ACC112 (cell line): ENCODE results near the gene CREBZF.

ENCODE experiments used
- H2AFZ ChIP-seq: fragments of 200-600 bp; sonication (generic); one replicate; pipeline ENCODE4 v1.6.0; 2017; ENCODE audit warnings: antibody characterized with exemption, low read length; ENCODE audit not compliant: unreplicated experiment
- H3K27ac ChIP-seq: fragments of 200-600 bp; sonication (generic); 2 replicates; pipeline ENCODE4 v1.5.1; 2014; ENCODE audit warnings: low read depth, mild to moderate bottlenecking, antibody characterized with exemption, low read length, moderate library complexity
- H3K27me3 ChIP-seq: fragments of 200-600 bp; sonication (generic); 2 replicates; pipeline ENCODE4 v1.6.1; 2014; ENCODE audit warnings: mild to moderate bottlenecking, antibody characterized with exemption, low read length, moderate library complexity, mixed read lengths; ENCODE audit not compliant: insufficient read depth
- H3K36me3 ChIP-seq: fragments of 200-600 bp; sonication (generic); 2 replicates; pipeline ENCODE4 v1.6.1; 2016; ENCODE audit warnings: mild to moderate bottlenecking, antibody characterized with exemption, low read length, moderate library complexity, mixed read lengths; ENCODE audit not compliant: insufficient read depth
- H3K4me1 ChIP-seq: fragments of 200-600 bp; sonication (generic); one replicate; pipeline ENCODE4 v1.6.1; 2016; ENCODE audit warnings: low read length, mixed read lengths; ENCODE audit not compliant: insufficient read depth, unreplicated experiment, control insufficient read depth
- H3K4me3 ChIP-seq: fragments of 200-600 bp; sonication (generic); 2 replicates; pipeline ENCODE4 v1.5.1; 2014; ENCODE audit warnings: mild to moderate bottlenecking, low read depth, low read length
- H3K79me2 ChIP-seq: fragments of 200-600 bp; sonication (generic); one replicate; pipeline ENCODE4 v1.6.0; 2016; ENCODE audit warnings: low read length; ENCODE audit not compliant: control insufficient read depth, unreplicated experiment, insufficient read depth

CREBZF gene

DNA sequence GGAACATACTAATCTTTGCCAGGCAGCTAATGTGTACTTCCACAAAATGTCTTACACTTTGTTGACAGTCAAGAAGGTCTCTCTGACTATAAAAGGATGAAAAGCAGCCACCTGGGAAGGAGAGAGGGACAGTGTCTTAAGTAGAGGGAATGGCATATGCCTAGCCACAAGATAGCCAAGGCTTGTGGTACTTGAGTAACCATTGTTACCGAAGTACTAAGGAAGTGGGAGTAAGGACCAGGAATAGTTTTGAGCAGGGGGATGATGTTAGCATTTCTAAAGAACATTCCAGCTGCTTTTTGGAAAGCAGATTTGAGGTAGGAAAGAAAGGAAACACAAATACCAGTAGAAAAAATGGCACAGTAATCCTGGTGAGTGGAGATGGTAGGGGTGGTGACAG lies 13.8 kb downstream of the CREBZF start:
- Histone ChIP-seq H3K79me2 (peaks cover 50% of the 10 kb centered on the region), H3K27ac (no peak overlapping the region), H3K4me1 (peaks cover 27% of the 10 kb centered on the region), H3K36me3 (peaks cover 13% of the 10 kb centered on the region), H2AFZ (no peak overlapping the region), H3K27me3 (no peaks in the 10 kb centered on the region), H3K4me3 (no peak overlapping the region)

DNA sequence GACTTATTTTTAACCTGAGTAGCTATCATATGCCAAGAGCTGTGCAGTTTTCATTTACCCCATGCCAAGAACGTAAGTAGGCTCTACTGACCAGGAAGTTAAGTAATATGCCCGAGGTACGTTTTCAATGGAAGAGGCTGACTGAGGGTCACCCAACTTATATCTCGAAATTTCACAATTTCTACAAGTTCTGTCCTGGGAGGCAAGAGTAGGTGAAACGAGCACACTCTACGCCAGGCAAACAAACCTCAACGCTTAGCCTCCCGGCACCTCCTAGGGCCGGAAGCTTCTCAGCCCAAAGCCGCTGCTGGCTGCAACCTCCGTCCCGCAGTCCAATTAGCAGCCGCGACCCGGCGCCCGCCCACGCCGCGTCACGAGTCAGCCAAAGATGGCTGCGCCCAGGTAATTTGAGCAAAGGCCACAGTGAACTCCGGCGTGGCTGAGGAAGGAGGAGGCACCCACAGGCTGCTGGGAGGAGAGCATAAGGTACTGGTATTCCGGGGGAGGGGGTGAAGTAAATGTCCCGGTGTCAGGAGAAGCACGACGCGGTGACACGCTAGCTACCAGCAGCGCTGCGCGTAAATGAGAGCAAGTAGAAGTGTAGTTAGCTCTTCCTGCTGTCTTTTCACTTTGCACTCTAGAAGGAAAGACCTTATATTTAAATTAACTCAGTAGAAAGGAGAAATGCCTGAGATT lies 17.2 kb downstream of the CREBZF start, which contains the start of gene TMEM126A:
TMEM126A (plus strand) TSS at position 364 of the 696 bp plus-strand sequence. CDS start 2,289 bp downstream, outside the sequence.
- Histone ChIP-seq H2AFZ (peak within 1 kb of the TSS; percentile 94), H3K27ac (peak within 1 kb of the TSS; percentile 40), H3K27me3 (0 out of 2 replicates have a peak, but pooled peaks cover under 1% of the 10 kb centered on the region), H3K4me1 (peaks cover 23% of the 10 kb centered on the region), H3K36me3 (peaks cover 4% of the 10 kb centered on the region), H3K4me3 (peak within 1 kb of the TSS; percentile 83), H3K79me2 (peaks cover 33% of the 10 kb centered on the region)

DNA sequence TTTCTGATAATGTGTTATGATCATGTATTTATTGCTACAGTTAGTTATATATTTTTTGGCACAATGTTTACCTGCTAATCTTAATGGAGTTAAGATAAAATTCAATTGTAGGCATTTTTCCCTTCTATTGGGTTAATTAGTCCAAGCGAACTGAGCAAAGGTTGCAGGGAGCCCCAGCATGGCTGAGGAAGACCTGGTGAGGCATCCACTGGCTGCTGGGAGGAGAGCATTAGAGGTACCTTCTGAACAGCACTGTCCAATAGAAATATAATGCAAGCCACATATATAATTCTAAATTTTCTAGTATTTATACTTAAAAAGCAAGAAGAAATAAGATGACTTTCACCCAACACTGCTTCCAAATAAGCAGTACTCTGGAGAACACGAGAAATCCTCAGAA lies 17.9 kb downstream of the CREBZF start:
- Histone ChIP-seq H3K27me3 (peaks cover 4% of the 10 kb centered on the region; the same call in 1 of the 2 replicates), H3K79me2 (peaks cover 32% of the 10 kb centered on the region), H3K27ac (peak overlapping the region; percentile 40), H2AFZ (peak overlapping the region; percentile 94), H3K36me3 (peaks cover 4% of the 10 kb centered on the region), H3K4me1 (peaks cover 23% of the 10 kb centered on the region), H3K4me3 (peak overlapping the region; percentile 83)

DNA sequence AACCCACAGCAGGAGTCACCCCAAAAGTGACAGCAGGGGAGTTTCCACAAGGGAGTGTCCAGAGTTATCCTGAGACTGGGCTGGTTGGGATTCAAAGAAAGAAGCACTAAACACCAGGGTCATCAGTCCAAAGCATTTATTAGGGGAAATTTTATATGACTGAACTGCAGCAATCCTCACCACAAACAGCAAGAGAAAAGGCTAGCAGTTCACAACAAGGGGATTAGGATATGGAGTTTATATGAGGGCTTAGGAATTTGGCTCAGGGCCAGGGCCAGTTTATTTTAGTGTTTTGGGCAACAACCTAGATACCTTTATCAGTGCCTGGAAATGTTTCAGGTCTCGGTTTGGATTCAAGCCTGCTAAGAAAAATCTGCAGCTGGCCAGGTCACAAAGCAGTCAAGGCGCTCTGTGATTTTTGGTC lies 21.7 kb downstream of the CREBZF start:
- Histone ChIP-seq H3K27me3 (peaks cover 4% of the 10 kb centered on the region; the same call in 1 of the 2 replicates), H3K4me1 (peaks cover 3% of the 10 kb centered on the region), H3K79me2 (peaks cover 7% of the 10 kb centered on the region), H3K4me3 (no peak overlapping the region), H3K27ac (no peak overlapping the region), H3K36me3 (no peaks in the 10 kb centered on the region), H2AFZ (no peak overlapping the region)

DNA sequence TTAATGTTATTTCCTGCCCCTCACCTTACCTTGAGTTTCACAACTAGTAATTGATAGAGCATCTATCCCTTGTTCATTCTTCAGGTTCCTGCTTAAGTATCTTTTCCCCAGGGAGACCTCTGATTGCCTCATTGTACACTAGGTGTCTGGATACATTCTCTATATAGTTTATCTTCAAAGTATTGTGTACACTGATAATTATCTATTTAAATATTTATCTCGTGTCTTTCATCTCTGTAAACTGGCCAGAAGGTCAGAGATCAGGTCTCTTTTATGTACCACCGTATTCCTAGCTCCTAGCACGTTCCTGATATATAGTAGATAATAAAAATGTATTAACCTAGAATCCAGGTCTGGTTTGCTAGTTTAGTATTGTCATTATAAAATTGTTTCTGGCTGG lies 30.2 kb downstream of the CREBZF start:
- Histone ChIP-seq H3K4me3 (no peak overlapping the region), H2AFZ (no peak overlapping the region), H3K79me2 (peaks cover 25% of the 10 kb centered on the region), H3K27ac (no peak overlapping the region), H3K27me3 (no peaks in the 10 kb centered on the region), H3K36me3 (peaks cover 30% of the 10 kb centered on the region), H3K4me1 (peaks cover 4% of the 10 kb centered on the region)

DNA sequence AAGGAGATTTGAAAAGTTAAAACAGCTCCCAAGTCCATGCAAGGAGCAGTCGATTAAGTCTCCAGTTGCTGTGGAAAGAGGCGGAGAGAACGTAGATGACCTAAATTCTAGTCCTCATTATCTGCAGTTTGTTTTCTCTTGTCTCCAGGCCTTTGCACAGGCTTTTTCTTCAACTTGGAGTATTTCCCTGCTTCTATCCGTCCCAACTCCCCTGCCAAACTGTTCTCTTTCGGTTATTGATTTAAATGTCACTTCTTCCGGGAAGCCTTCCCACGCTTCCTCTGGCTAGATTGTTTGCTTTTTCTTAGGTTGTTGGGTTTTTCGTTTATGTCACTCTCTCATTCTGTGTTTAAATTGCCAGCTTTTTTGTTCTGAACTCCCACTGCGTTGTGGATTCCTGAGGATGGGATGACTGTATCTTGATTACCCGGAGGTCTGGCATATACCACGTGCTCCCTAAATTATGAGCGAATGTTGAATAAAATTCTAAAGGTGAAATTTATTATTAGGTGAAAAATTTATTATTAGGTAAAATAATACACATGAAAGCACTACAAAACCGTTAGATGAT lies 36.1 kb downstream of the CREBZF start:
- H3K4me3 ChIP-seq, result peak overlapping the region; percentile 93
- H3K36me3 ChIP-seq, result peaks cover 12% of the 10 kb centered on the region
- H3K4me1 ChIP-seq, result peaks cover 17% of the 10 kb centered on the region
- peaks cover 38% of the 10 kb centered on the region for H3K79me2 ChIP-seq
- H2AFZ ChIP-seq, result peak overlapping the region; percentile 58
- H3K27ac ChIP-seq, result peak overlapping the region; percentile 22; the same call in 1 of the 2 replicates
- H3K27me3 ChIP-seq, result no peaks in the 10 kb centered on the region

DNA sequence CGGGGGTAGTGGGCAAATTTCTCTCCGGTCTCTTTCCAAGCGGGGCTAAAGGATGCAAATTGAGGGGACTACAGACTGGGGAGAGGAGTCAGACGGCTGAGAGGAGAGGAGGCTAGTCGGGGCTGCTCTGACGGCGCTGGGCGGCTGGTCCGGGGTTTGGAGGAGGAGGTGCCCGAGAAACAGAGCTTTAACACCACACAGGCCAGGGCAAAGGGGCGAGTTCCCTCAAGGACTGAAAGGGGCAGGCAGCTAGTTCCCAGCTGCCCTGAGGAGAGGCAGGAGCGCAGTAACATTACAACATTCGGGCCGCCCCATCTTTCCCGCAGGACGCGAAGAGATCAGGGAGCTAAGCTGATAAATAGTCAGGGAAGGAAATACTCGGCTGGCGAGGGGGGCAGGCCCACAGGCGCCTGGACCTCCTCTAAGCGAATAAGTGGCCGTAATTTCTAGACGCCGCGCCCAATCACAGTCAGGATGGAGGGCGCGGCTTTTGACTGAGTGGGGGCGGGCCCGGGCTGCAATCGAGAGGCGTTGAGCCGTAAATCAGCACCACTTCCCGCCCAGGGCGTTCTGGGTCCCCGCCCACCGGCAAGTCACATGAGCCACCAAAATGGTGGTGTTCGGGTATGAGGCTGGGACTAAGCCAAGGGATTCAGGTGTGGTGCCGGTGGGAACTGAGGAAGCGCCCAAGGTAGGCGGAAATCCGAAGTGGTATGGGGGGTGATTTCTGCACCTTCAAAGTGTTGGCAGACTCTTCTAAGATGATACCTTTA lies 36.7 kb downstream of the CREBZF start, which contains the start of gene TMEM126B:
TMEM126B (plus strand) TSS at position 596 of the 773 bp plus-strand sequence; CDS start at position 611, 15 bp downstream.
- H3K27ac ChIP-seq, result peak within 1 kb of the TSS; percentile 23
- H2AFZ ChIP-seq, result peak within 1 kb of the TSS; percentile 67
- H3K79me2 ChIP-seq, result peaks cover 38% of the 10 kb centered on the region
- no peaks in the 10 kb centered on the region for H3K27me3 ChIP-seq
- H3K4me3 ChIP-seq, result peak within 1 kb of the TSS; percentile 93
- H3K36me3 ChIP-seq, result peaks cover 11% of the 10 kb centered on the region
- H3K4me1 ChIP-seq, result peaks cover 17% of the 10 kb centered on the region

DNA sequence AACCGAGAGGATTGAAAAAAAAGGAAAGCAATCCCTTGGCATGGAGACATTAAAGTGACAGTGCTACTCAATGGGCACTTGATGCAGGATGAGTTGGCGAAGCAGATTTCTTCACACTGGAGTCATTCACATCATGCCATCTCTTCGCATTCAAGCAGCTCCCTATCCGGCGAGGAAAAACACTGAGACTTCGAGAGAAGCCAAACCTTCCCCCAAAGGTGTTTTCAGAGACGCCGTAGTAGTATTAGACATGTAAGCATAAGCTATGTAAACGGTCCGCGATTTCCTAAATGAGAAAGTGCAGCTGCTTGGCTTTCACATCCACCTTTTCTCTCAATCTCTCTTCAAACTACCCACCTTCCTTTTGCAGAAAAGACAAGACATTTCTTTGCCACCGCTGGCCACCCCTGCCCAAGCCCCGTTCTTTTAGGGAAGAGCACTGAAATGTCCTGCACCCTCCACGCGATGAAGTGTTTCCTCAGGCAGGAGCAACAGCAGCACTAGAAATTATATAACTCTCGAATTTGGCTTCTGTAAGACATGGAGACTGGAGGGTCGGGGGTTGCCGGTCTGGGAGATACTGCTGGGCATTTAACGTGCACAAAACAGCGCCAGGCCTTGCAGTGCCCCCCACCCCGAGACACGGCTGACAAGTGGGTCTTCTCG lies 37.5 kb downstream of the CREBZF start, which contains the start of gene DLG2:
DLG2 (minus strand) TSS at position 13 of the 666 bp plus-strand sequence.
- Histone ChIP-seq H3K79me2 (peaks cover 38% of the 10 kb centered on the region), H3K27me3 (no peaks in the 10 kb centered on the region), H3K27ac (peak within 1 kb of the TSS; percentile 23), H3K4me3 (peak within 1 kb of the TSS; percentile 93), H2AFZ (peak within 1 kb of the TSS; percentile 67), H3K36me3 (peaks cover 11% of the 10 kb centered on the region), H3K4me1 (peaks cover 17% of the 10 kb centered on the region)

DNA sequence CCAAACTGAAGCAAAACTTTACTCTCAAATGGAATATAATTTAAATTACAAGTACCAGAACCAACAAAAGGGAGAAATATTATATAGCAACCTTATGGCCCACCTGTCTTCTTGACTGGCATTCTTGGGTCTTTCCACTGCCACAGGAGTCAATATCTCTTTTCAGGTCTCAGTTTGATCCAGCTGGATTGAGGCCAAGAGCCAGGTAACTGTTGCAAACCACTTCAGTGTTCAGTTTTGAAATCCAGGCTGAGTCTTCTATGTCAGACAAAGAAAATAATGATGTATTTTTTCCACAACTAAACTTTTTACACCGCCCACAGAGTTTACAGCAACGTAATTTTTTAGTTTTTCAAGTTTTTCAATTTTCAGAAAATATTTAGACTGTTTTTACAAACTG lies 38.4 kb downstream of the CREBZF start:
- Histone ChIP-seq H3K27me3 (no peaks in the 10 kb centered on the region), H2AFZ (peak overlapping the region; percentile 67), H3K4me3 (peak overlapping the region; percentile 93), H3K27ac (no peak overlapping the region), H3K79me2 (peaks cover 31% of the 10 kb centered on the region), H3K4me1 (peaks cover 17% of the 10 kb centered on the region), H3K36me3 (peaks cover 5% of the 10 kb centered on the region)

DNA sequence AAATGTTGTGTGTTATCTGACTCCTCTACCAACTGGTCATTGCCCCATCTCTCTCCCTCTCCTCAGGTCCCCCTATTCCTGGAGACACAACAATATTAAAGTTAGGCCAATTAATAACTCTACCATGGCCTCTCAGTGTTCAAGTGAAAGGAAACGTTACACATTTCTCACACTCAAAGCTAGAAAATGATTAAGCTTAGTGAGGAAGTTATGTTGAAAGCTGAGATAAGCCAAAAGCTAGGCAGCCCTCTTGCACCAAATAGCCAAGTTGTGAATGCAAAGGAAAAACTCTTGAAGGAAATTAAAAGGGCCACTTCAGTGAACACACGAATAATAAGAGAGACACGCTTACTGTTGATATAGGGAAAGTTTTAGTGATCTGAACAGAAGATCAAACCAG lies 44.7 kb downstream of the CREBZF start:
- Histone ChIP-seq H3K4me1 (peaks cover 2% of the 10 kb centered on the region), H3K4me3 (no peak overlapping the region), H3K27me3 (no peaks in the 10 kb centered on the region), H2AFZ (no peak overlapping the region), H3K79me2 (no peaks in the 10 kb centered on the region), H3K36me3 (no peaks in the 10 kb centered on the region), H3K27ac (no peak overlapping the region)
